HUES6 (cell line): ENCODE data around the gene MRPL49.
"Not testable (repeated sequence)": the region's sequence is repeated elsewhere in the genome, so short reads cannot be mapped to it uniquely, and the experiment has no call there.

Experiments used
- H3K27ac ChIP-seq: 2 replicates; pipeline ENCODE4 v1.7.0; 2013; ENCODE audit warnings: low read depth, mild to moderate bottlenecking, low read length, inconsistent platforms
- H3K27me3 ChIP-seq: 2 replicates; pipeline ENCODE4 v1.6.1; 2013; ENCODE audit warnings: low read length; ENCODE audit not compliant: control insufficient read depth, insufficient read depth
- H3K36me3 ChIP-seq: 2 replicates; pipeline ENCODE4 v1.6.1; 2013; ENCODE audit warnings: low read length; ENCODE audit not compliant: control insufficient read depth, insufficient read depth
- H3K4me1 ChIP-seq: 2 replicates; pipeline ENCODE4 v1.6.1; 2013; ENCODE audit warnings: low read length; ENCODE audit not compliant: control insufficient read depth, insufficient read depth
- H3K4me3 ChIP-seq: 2 replicates; pipeline ENCODE4 v1.5.1; 2013; ENCODE audit warnings: low read depth, low read length
- H3K9ac ChIP-seq: one replicate; pipeline ENCODE4 v1.6.1; 2013; ENCODE audit warnings: mild to moderate bottlenecking, low read length
- H3K9me3 ChIP-seq: 2 replicates; pipeline ENCODE4 v1.6.1; 2013; ENCODE audit warnings: low read depth, low read length; ENCODE audit not compliant: control insufficient read depth, insufficient read depth

MRPL49 gene

DNA sequence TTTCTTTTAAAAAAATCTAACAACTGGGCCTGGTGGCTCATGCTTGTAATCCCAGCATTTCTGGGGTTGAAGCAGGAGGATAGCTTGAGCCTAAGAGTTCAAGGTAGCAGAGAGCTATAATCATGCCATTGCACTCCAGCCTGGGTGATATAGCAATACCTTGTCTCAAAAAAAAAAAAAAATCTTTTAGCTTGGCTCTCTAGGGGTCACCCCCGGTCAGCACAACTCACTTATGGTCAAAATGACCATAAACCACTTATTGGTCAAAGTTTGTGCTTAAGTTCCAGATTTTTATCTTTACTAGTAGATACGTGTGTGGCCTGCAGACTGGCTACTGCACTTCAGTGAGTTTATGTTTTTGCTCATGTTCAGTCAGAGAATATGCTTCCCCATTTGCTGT, 41.6 kb downstream of the MRPL49 start:
- H3K27ac ChIP-seq, result no peak overlapping the region
- no peaks in the 10 kb centered on the region for H3K36me3 ChIP-seq
- no peaks in the 10 kb centered on the region for H3K27me3 ChIP-seq
- H3K4me3 ChIP-seq, result no peak overlapping the region
- H3K9me3 ChIP-seq, result no peaks in the 10 kb centered on the region
- H3K4me1 ChIP-seq, result peaks cover 7% of the 10 kb centered on the region
- H3K9ac ChIP-seq, result no peak overlapping the region

GRCh38 chr11:65165410-65166317, 43.5 kb downstream of the MRPL49 start:
- no peak overlapping the region for H3K4me3 ChIP-seq
- H3K4me1 ChIP-seq, result peaks cover 23% of the 10 kb centered on the region
- H3K27ac ChIP-seq, result no peak overlapping the region
- H3K27me3 ChIP-seq, result no peaks in the 10 kb centered on the region
- no peak overlapping the region for H3K9ac ChIP-seq
- no peaks in the 10 kb centered on the region for H3K9me3 ChIP-seq
- H3K36me3 ChIP-seq, result no peaks in the 10 kb centered on the region

- H3K9me3 ChIP-seq, result no peaks in the 10 kb centered on the region
- H3K36me3 ChIP-seq, result no peaks in the 10 kb centered on the region
- peaks cover 23% of the 10 kb centered on the region for H3K4me1 ChIP-seq
- H3K9ac ChIP-seq, result no peak overlapping the region
- no peak overlapping the region for H3K27ac ChIP-seq
- no peak overlapping the region for H3K4me3 ChIP-seq
- H3K27me3 ChIP-seq, result no peaks in the 10 kb centered on the region
These were observed 44.8 kb downstream of the MRPL49 start for GRCh38 chr11:65166893-65167292.

DNA sequence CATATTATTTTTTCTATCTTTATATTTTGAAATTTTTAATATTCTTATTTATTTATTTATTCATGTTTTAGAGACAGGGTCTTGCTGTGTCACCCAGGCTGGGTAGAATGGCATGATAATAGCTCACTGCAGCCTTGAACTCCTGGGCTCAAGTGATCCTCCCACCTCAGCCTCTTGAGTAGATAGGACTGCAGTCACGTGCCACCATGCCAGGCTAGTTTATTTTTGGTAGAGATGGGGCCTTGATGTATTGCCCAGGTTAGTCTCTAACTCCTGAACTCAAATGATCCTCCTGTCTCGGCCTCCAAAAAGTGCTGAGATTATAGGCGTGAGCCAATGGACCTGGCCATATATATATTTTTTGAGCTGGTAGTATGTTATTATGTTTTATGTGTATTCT, 45.5 kb downstream of the MRPL49 start:
- no peak overlapping the region for H3K9ac ChIP-seq
- H3K27ac ChIP-seq, result no peak overlapping the region
- no peaks in the 10 kb centered on the region for H3K27me3 ChIP-seq
- peaks cover 23% of the 10 kb centered on the region for H3K4me1 ChIP-seq
- no peak overlapping the region for H3K4me3 ChIP-seq
- H3K9me3 ChIP-seq, result no peaks in the 10 kb centered on the region
- H3K36me3 ChIP-seq, result no peaks in the 10 kb centered on the region

DNA sequence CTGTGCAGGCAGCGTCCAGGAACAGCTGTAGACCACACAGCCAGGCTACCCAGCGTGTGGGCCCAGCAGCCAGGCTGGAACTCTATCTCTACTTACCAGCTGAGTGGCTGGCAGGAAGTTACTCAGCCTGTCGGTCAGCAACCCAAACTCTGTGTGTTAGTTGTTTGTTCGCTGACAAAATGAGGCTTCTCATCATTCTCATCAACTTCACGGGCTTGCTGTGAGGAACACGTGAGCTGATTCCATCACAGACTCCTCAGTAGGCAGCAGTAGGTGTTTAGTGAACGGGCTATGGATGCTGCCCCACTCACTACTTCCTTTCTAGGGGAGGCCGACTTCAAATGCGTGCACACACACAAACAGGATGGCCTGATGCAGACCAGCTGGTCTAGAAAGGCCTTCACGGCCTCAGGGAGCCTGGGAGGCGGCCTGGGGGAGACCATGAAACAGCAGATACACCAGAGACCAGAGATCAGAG, 47.1 kb downstream of the MRPL49 start:
- H3K9ac ChIP-seq, result no peak overlapping the region
- H3K4me3 ChIP-seq, result no peak overlapping the region

DNA sequence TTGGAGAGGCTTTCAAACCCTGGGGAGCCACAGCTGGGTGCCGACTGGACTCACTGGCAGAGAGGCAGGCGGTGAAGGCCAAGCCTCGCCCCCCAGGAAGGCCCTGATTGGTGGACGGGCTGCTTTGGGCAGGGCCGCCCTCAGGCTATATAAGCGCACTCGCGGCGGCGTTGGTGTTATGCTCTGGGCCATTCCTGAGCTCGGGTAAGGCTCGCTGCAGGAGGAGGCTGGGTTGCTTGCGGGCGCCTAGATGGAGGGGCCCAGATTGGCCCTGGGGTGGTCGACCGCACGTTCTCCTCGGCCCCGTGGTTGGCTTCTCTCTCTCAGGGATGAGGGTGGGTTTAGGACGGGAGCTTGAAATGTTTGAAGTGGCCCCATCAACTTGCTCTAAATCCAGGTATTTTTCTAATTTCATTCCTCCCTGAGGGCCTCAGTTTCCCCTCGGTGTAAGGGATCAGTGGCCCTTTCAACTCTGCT, 48.0 kb downstream of the MRPL49 start, which contains the start of gene SPDYC:
SPDYC (plus strand) TSS at position 176 of the 477 bp plus-strand sequence. CDS start 1,125 bp downstream, outside the sequence.
- Histone ChIP-seq H3K4me1 (peaks cover 23% of the 10 kb centered on the region), H3K36me3 (no peaks in the 10 kb centered on the region), H3K9ac (no peak within 1 kb of the TSS), H3K27ac (no peak within 1 kb of the TSS; the same call in 1 of the 2 replicates), H3K9me3 (no peaks in the 10 kb centered on the region), H3K4me3 (no peak within 1 kb of the TSS; the same call in 1 of the 2 replicates), H3K27me3 (no peaks in the 10 kb centered on the region)

More for the DNA sequence above, 47.1 kb downstream of the MRPL49 start:
- H3K4me1 ChIP-seq, result peaks cover 23% of the 10 kb centered on the region
- H3K9me3 ChIP-seq, result no peaks in the 10 kb centered on the region
- H3K36me3 ChIP-seq, result no peaks in the 10 kb centered on the region
- H3K27me3 ChIP-seq, result no peaks in the 10 kb centered on the region
- no peak overlapping the region; the same call in 1 of the 2 replicates for H3K27ac ChIP-seq

DNA sequence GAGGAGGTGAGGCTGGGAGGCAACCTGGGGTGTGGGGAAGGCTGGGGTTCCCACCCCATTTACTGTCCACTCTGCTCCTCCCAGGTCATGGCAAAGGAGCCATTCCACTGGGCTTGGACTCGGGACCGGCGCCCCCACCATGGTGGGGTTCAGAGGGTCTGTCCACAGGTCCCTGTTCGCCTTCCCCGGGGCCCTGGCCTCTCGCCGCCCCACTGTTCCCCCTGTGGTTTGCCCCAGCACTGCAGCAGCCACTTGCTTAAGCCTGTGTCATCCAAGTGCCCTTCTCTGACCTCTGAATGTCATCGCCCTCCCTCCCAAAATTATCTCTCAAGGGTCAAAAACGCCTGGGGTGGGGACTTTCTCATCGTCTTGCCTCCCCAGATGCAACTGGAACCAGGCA, 50.5 kb downstream of the MRPL49 start:
- H3K36me3 ChIP-seq, result no peaks in the 10 kb centered on the region
- H3K27me3 ChIP-seq, result no peaks in the 10 kb centered on the region
- H3K9me3 ChIP-seq, result no peaks in the 10 kb centered on the region
- peaks cover 16% of the 10 kb centered on the region; the same call in 1 of the 2 replicates for H3K4me1 ChIP-seq
- no peak overlapping the region for H3K27ac ChIP-seq
- H3K4me3 ChIP-seq, result no peak overlapping the region
- H3K9ac ChIP-seq, result no peak overlapping the region

GRCh38 chr11:65174571-65175010, 52.5 kb downstream of the MRPL49 start:
- H3K9me3 ChIP-seq, H3K27me3 ChIP-seq, H3K36me3 ChIP-seq, H3K27ac ChIP-seq, H3K9ac ChIP-seq, H3K4me3 ChIP-seq, H3K4me1 ChIP-seq: not testable (repeated sequence)
